Measurements from ENCODE around the gene FCRL5.

FCRL5 gene

DNA sequence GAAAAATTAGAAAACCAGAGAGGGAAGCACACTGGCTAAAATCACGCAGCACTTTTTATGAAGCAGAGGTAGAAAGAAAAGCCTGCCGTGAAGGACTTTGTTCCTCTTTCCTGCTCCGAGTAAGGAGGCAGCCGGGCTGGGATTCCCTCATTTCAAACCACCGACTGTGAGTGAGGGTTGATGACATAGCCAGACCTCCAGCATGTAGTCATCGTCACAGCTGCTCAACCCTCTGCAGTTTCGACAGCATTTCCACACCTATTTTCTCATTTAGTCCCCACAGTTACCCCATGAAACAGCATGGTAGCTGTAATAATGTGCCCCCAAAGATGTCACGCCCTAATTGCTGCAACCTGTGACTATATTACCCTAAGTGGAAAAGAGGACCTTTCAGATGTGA lies 35.3 kb downstream of the FCRL5 start:
- Histone ChIP-seq H3K4me3 (no peak overlapping the region), H3K36me3 (ENCODE audit: insufficient read depth, low read length) (no peaks in the 10 kb centered on the region), H3K9ac (ENCODE audit: insufficient read length) (no peak overlapping the region), H3K9me3 (ENCODE audit: low read depth, low read length) (no peaks in the 10 kb centered on the region), H3K27ac (no peak overlapping the region)
- TF ChIP-seq POLR2AphosphoS5 (IDR thresholded peaks at IDR 0.05; ENCODE audit: borderline replicate concordance, low read depth, low read length) (no peak), EZH2 (IDR thresholded peaks at IDR 0.05) (no peak), FOXP2 (optimal IDR thresholded peaks at IDR 0.05; ENCODE audit: control extremely low read depth, extremely low read length, insufficient read depth) (no peak)
- no peak for DNase-seq (ENCODE audit: low read depth, low spot score)

DNA sequence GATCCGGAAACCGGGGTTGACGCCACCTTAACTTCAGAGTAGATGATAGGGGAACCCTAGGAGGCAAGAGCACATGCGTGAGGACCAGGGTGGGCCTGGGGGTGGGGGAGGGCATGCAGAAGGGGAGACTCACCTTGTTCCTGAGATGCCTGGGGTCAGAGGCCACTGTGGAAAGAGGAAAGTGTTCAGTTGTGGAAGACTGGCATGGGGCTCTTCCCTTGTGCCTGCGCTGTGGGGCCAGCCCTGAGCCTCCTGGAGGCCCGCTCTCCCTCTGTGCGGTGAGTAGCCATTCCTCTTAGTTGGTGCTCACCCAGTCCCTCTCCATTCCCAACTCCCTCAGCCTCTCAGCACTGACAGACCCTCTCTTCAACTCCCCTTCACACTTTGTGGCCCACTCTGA lies 36.6 kb downstream of the FCRL5 start:
- TF ChIP-seq POLR2AphosphoS5 (IDR thresholded peaks at IDR 0.05; ENCODE audit: borderline replicate concordance, low read depth, low read length) (no peak), FOXP2 (optimal IDR thresholded peaks at IDR 0.05; ENCODE audit: control extremely low read depth, extremely low read length, insufficient read depth) (no peak), EZH2 (IDR thresholded peaks at IDR 0.05) (no peak)
- no peak overlapping the region for H3K4me3 ChIP-seq
- H3K9ac ChIP-seq (ENCODE audit: insufficient read length): no peak overlapping the region
- H3K9me3 ChIP-seq (ENCODE audit: low read depth, low read length): no peaks in the 10 kb centered on the region
- DNase-seq (ENCODE audit: low read depth, low spot score): no peak
- no peak overlapping the region for H3K27ac ChIP-seq
- no peaks in the 10 kb centered on the region for H3K36me3 ChIP-seq (ENCODE audit: insufficient read depth, low read length)

DNA sequence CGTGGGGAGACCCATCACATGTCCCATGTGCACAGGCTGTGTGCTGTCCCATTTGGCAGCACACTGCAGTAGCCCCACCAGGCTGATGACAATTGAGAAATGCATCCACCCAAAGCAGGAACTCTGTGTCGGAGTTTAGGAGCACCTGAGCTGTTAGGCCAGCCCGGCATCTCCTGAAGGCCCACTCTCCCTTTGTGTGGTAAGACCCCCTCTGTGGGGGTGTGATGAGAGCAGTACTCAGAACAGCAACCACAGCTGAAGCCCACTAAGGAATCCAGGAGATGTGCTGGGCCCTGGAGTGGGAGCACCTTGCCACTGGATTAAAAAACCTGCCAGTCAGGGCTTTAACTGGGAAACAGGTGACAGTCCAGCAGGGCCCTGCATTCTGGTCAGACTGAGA lies 37.2 kb downstream of the FCRL5 start:
- no peaks in the 10 kb centered on the region for H3K9me3 ChIP-seq (ENCODE audit: low read depth, low read length)
- no peak for DNase-seq (ENCODE audit: low read depth, low spot score)
- H3K9ac ChIP-seq (ENCODE audit: insufficient read length): no peak overlapping the region
- H3K27ac ChIP-seq: no peak overlapping the region
- H3K4me3 ChIP-seq: no peak overlapping the region
- H3K36me3 ChIP-seq (ENCODE audit: insufficient read depth, low read length): no peaks in the 10 kb centered on the region
- no peak for TF ChIP-seq POLR2AphosphoS5 (IDR thresholded peaks at IDR 0.05; ENCODE audit: borderline replicate concordance, low read depth, low read length)
- no peak for TF ChIP-seq EZH2 (IDR thresholded peaks at IDR 0.05)
- no peak for TF ChIP-seq FOXP2 (optimal IDR thresholded peaks at IDR 0.05; ENCODE audit: control extremely low read depth, extremely low read length, insufficient read depth)

DNA sequence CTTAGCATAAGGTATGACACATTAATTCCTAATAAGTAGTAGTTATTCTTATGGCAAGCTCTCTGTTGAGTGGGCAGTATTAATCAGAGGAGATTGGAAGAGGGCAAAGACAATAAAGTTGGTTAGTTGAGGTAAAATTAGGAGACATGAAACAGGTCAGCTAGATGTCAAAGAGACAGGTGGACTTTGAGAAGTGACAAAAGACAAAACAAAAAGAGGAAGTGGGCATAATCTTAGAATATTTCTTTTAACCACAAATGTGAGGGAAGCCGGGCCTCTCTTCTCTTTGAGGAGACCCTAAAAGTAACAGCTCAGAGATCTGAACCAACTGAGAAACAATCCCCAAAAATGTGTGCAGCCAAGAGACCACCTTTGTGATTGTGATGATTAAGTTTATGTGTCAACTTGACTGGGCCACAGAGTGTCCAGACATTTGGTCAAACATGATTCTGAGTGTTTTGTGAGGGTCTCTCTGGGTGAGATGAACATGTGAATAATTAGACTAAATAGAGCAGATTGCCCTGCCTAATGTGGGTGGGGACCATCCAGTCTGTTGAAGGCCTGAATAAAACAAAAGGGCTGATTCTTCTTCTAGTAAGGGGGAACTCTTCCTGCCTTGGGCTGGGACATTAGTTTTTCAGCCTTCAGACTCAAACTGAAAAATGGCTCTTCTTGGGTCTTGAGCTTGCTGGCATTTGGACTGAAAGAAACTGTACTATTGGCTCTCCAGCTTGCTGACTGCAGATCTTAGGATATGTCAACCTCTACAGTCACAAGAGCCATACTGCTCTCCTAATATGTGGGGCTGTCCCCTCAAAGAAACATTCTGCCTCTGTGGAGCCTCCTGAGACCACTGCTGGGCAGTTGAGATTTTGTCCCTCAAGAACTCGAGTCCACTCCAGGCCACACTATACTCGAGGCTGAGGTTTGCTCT lies 40.0 kb downstream of the FCRL5 start:
- H3K9me3 ChIP-seq (ENCODE audit: low read depth, low read length): no peaks in the 10 kb centered on the region
- no peak overlapping the region for H3K9ac ChIP-seq (ENCODE audit: insufficient read length)
- no peak for TF ChIP-seq POLR2AphosphoS5 (IDR thresholded peaks at IDR 0.05; ENCODE audit: borderline replicate concordance, low read depth, low read length)
- TF ChIP-seq FOXP2 (optimal IDR thresholded peaks at IDR 0.05; ENCODE audit: control extremely low read depth, extremely low read length, insufficient read depth): no peak
- no peak for TF ChIP-seq EZH2 (IDR thresholded peaks at IDR 0.05)
- no peak for DNase-seq (ENCODE audit: low read depth, low spot score)
- no peak overlapping the region for H3K27ac ChIP-seq
- H3K36me3 ChIP-seq (ENCODE audit: insufficient read depth, low read length): no peaks in the 10 kb centered on the region
- no peak overlapping the region for H3K4me3 ChIP-seq

DNA sequence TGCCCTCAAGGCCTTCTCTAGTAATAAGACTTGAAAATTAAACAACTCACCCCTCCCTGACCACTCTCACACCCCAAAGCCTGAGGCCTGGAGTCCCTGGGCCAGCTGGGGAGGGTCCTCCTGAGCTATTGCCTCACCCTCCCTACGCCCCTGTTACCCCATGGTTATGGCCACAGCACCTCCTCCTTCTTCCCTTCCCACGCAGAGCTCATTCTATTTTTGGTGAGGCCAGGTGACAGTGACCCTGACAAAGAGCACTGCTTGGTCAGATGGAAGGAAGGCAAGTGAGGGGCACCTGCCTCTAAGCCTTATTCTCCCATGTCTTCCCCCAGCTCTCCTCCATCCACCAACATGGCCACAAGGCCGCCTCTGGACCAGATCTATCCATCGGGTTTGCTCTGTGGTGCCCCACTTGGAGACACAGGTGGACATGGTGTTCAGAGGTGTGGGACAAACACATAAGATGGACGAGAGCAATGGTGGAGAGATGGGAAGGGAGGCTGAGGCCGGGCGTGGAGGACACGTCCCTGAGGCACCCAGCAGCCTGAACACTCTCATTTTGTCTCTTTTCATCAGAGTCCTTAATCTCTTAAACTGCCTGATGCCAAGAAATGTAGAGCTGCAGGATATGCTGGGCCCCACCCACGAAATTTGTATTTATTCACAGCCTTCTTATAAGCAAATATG lies 42.6 kb downstream of the FCRL5 start:
- H3K4me3 ChIP-seq: no peak overlapping the region
- no peak overlapping the region for H3K27ac ChIP-seq
- H3K36me3 ChIP-seq (ENCODE audit: insufficient read depth, low read length): no peaks in the 10 kb centered on the region

DNA sequence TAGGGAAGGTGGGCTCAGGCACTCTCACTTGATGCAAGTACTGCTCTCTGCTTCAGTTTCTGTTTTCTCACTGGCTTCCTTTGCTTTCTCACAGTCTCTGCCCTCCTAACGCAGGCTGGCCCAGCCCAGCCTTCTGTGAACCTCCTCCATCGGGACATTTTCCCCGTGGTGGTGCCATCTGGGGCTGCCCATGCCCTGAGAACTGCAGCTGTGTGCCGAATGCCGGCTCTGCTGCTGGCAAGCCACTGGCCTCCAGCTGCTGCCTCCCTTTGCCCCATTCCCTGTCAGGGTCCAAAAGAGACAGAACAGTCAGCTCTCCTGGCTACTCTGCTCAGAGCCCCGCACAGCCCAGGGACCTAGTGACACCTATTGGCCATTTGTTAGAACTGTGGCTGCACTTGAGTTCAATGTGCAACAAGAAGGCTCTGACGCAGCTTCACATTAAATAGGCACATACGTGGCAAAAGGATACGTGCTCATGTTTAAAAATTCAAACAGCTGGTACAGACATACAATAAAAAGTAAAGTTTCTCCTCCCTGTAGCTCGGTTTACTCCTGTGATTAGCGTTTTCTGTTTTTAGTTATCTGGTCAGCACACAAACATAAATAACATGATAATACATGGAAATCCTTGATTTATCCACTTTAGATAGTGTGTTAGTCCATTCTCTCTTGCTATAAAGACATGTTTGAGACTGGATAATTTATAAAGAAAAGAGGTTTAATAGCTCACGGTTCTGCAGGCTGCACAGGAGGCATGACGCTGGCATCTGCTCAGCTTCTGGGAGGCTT lies 46.6 kb downstream of the FCRL5 start:
- H3K36me3 ChIP-seq (ENCODE audit: insufficient read depth, low read length): no peaks in the 10 kb centered on the region
- H3K4me3 ChIP-seq: no peak overlapping the region
- no peaks in the 10 kb centered on the region for H3K9me3 ChIP-seq (ENCODE audit: low read depth, low read length)
- TF ChIP-seq FOXP2 (optimal IDR thresholded peaks at IDR 0.05; ENCODE audit: control extremely low read depth, extremely low read length, insufficient read depth): no peak
- TF ChIP-seq EZH2 (IDR thresholded peaks at IDR 0.05): no peak
- H3K9ac ChIP-seq (ENCODE audit: insufficient read length): no peak overlapping the region
- DNase-seq (ENCODE audit: low read depth, low spot score): no peak
- H3K27ac ChIP-seq: no peak overlapping the region

More for the DNA sequence above, 42.6 kb downstream of the FCRL5 start:
- Histone ChIP-seq H3K9ac (ENCODE audit: insufficient read length) (no peak overlapping the region), H3K9me3 (ENCODE audit: low read depth, low read length) (no peaks in the 10 kb centered on the region)
- no peak for DNase-seq (ENCODE audit: low read depth, low spot score)
- TF ChIP-seq FOXP2 (optimal IDR thresholded peaks at IDR 0.05; ENCODE audit: control extremely low read depth, extremely low read length, insufficient read depth): no peak
- TF ChIP-seq EZH2 (IDR thresholded peaks at IDR 0.05): no peak
- TF ChIP-seq POLR2AphosphoS5 (IDR thresholded peaks at IDR 0.05; ENCODE audit: borderline replicate concordance, low read depth, low read length): no peak

DNA sequence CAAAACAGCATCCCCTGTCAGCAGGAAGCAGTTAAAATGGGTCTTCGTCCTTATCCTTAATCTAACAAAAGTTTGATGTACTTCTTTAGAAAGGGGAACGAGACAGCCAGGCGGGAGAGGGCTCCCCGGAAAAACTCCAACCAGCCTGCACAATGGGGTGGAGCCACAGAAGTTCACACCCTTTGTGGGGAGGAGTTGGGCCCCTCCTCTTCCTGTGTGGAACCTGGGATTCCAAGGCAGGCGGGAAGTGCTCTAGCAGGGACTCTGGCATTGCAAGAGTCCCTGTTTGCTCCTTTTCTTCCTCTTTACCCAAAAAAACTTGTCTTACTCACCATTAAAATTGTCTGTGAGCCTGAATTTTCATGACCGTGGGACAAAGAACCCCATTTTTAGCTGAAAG lies 47.7 kb downstream of the FCRL5 start:
- Histone ChIP-seq H3K36me3 (ENCODE audit: insufficient read depth, low read length) (no peaks in the 10 kb centered on the region), H3K27ac (no peak overlapping the region), H3K9me3 (ENCODE audit: low read depth, low read length) (no peaks in the 10 kb centered on the region), H3K4me3 (no peak overlapping the region), H3K9ac (ENCODE audit: insufficient read length) (no peak overlapping the region)
- no peak for DNase-seq (ENCODE audit: low read depth, low spot score)
- no peak for TF ChIP-seq POLR2AphosphoS5 (IDR thresholded peaks at IDR 0.05; ENCODE audit: borderline replicate concordance, low read depth, low read length)

DNA sequence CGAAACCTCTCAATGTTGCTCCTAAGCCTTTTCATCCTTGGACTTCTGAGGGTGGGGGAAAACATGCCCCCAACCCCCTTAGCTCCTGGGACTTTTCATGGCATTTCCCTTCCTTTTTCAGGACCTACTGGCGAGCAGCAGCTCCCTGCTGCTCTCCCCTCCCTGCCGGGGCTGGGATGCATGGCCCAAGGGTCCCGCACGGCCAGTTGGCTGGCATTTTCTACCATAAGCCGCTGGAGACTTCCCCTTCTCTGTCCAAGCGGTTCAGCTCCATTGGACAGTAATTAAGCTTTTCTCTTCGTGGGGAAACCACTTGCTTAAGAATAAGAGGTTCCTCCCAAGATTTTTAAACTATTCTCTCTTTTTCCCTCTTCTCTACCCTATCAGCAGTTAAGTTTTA lies 52.8 kb downstream of the FCRL5 start:
- Histone ChIP-seq H3K4me3 (no peak overlapping the region), H3K9me3 (ENCODE audit: low read depth, low read length) (no peaks in the 10 kb centered on the region), H3K9ac (ENCODE audit: insufficient read length) (no peak overlapping the region), H3K36me3 (ENCODE audit: insufficient read depth, low read length) (no peaks in the 10 kb centered on the region), H3K27ac (no peak overlapping the region)
- TF ChIP-seq EZH2 (IDR thresholded peaks at IDR 0.05): no peak
- DNase-seq (ENCODE audit: low read depth, low spot score): no peak

Data from SK-N-MC (cell line).